T-cell (primary cell): ENCODE data around the gene AVPR1B. TPM values are rescaled to one million over a fixed set of nuclear protein-coding genes. Genes with fewer than 3 reads are reported as not detected.

Source experiments
- ATAC-seq, 4 experiments: fragments of 200-7000 bp in 3 of 4; fragments of 150-1000 bp in 1 of 4; cut with Tn5 transposase; replicated peaks in 1 of 4; 1 replicate in 3 of 4; 2 replicates in 1 of 4; pipeline ENCODE4 v1.10.0; 2021; ENCODE audit warnings: moderate library complexity in 3 of 4, mild to moderate bottlenecking in 2 of 4, moderate number of reproducible peaks in 1 of 4
- CTCF ChIA-PET, 2 donors: fragments of 300-600 bp; sonication (Branson Sonifier 250); formaldehyde crosslinking; loops; one replicate each; lab custom pipeline; 2022; ENCODE audit warnings: antibody characterized with exemption in 2 of 2; lab: Charles Lee
- POLR2A ChIA-PET, 2 donors: fragments of 300-600 bp; sonication (Branson Sonifier 250); formaldehyde crosslinking; loops; one replicate each; lab custom pipeline; 2022; ENCODE audit warnings: antibody characterized with exemption in 2 of 2; lab: Charles Lee
- DNase-seq, 35 experiments: peaks; one replicate each; pipeline versions ENCODE4 v3.0.0 to v3.0.0-alpha.2; 2013 to 2023
- H3K27ac ChIP-seq: one replicate; pipeline ENCODE4 v1.5.1; 2013; ENCODE audit warnings: low read length
- H3K27me3 ChIP-seq, 2 experiments: replicated peaks in 1 of 2; 1 replicate in 1 of 2; 2 replicates in 1 of 2; pipeline versions ENCODE4 v1.6.1 to v1.7.0; 2013; ENCODE audit warnings: low read length in 1 of 2, mixed read lengths in 1 of 2; ENCODE audit not compliant: control insufficient read depth in 2 of 2, insufficient read depth in 2 of 2; ENCODE audit errors: extremely low read depth in 1 of 2
- H3K36me3 ChIP-seq, 2 donors: 1 replicate in 1 of 2; 2 replicates in 1 of 2; pipeline versions ENCODE4 v1.6.1 to v1.7.0; 2013; ENCODE audit warnings: low read length in 1 of 2; ENCODE audit not compliant: control insufficient read depth in 2 of 2, insufficient read depth in 1 of 2; ENCODE audit errors: extremely low read depth in 1 of 2
- H3K4me1 ChIP-seq, 2 experiments: 1 replicate in 1 of 2; 2 replicates in 1 of 2; pipeline versions ENCODE4 v1.6.1 to v1.7.0; 2013; ENCODE audit warnings: low read length in 2 of 2, mixed read lengths in 1 of 2; ENCODE audit not compliant: insufficient read depth in 2 of 2, control insufficient read depth in 1 of 2; ENCODE audit errors: extremely low read depth in 1 of 2
- H3K4me3 ChIP-seq, 2 donors: 1 replicate in 1 of 2; 2 replicates in 1 of 2; pipeline versions ENCODE4 v1.5.1 to v1.7.0; 2013; ENCODE audit warnings: mild to moderate bottlenecking in 2 of 2, low read length in 1 of 2, moderate library complexity in 1 of 2; ENCODE audit not compliant: control insufficient read depth in 1 of 2; ENCODE audit errors: extremely low read depth in 1 of 2
- H3K9me3 ChIP-seq: 2 replicates; pipeline ENCODE4 v1.7.0; 2013
- H3K27ac Mint-ChIP-seq, 2 donors: one replicate each; pipeline ENCODE4 v1.8.0; 2020 to 2021; ENCODE audit warnings: mild to moderate bottlenecking in 2 of 2, mixed read lengths in 2 of 2
- H3K27me3 Mint-ChIP-seq, 2 donors: one replicate each; pipeline ENCODE4 v1.8.0; 2021 to 2022; ENCODE audit warnings: mixed read lengths in 2 of 2
- H3K36me3 Mint-ChIP-seq: one replicate; pipeline ENCODE4 v1.8.0; 2021; ENCODE audit warnings: mixed read lengths
- H3K4me1 Mint-ChIP-seq, 3 donors: one replicate each; pipeline ENCODE4 v1.8.0; 2020 to 2022; ENCODE audit warnings: mixed read lengths in 3 of 3, mild to moderate bottlenecking in 1 of 3
- H3K4me3 Mint-ChIP-seq, 3 donors: one replicate each; pipeline ENCODE4 v1.8.0; 2020 to 2022; ENCODE audit warnings: mild to moderate bottlenecking in 3 of 3, mixed read lengths in 3 of 3, moderate library complexity in 3 of 3
- H3K9me3 Mint-ChIP-seq, 3 donors: one replicate each; pipeline ENCODE4 v1.8.0; 2020 to 2022; ENCODE audit warnings: mixed read lengths in 3 of 3
- WGBS: methylation state at CpG from one replicate; pipeline ENCODE4 v1.1.5; 2013; ENCODE audit warnings: missing lambda C conversion rate; ENCODE audit not compliant: insufficient coverage; 5-methylcytosine and 5-hydroxymethylcytosine counted together
- total RNA-seq, 35 experiments: library from RNA in 6 of 35; stranded (reverse) in 6 of 35; fragments of 120-200 nt in 1 of 35; gene quantifications; one replicate each; pipeline versions ENCODE4 v1.2.1 to v1.2.4 and lab custom pipeline; 2013 to 2026

Gene AVPR1B
- total RNA-seq, 5 donors from 2014 or later (not counting 1 experiment from before 2014, with no cell fraction given), result 0.12 to 0.33 TPM; not detected in 3

- no peak overlapping the region for H3K4me3 Mint-ChIP-seq
- Histone ChIP-seq H3K27me3 (peaks cover 0 to 2% of the 10 kb centered on the region in 2 experiments), H3K27ac (no peak overlapping the region), H3K4me3 (no peak overlapping the region), H3K36me3 (no peaks in the 10 kb centered on the region), H3K9me3 (no peaks in the 10 kb centered on the region), H3K4me1 (no peaks in the 10 kb centered on the region)
- no peak overlapping the region for H3K27ac Mint-ChIP-seq
- peaks cover 3% of the 10 kb centered on the region for H3K36me3 Mint-ChIP-seq
- DNase-seq, result no peak
- CTCF ChIA-PET, result no interaction called here
- H3K4me1 Mint-ChIP-seq, result no peaks in the 10 kb centered on the region
- POLR2A ChIA-PET, result no interaction called here
- H3K27me3 Mint-ChIP-seq, result no peaks in the 10 kb centered on the region
- no peak for ATAC-seq
- H3K9me3 Mint-ChIP-seq, result peaks cover 0 to 6% (median 0%) of the 10 kb centered on the region in 3 donors
- WGBS, result no CpG with 5 or more reads among the region's 3 CpGs
These were observed 56.3 kb downstream of the AVPR1B start for GRCh38 chr1:206060844-206061243.

Other genes starting within 250 kb of the AVPR1B start
- gene SLC26A9, start 173.9 kb downstream of the AVPR1B start, total RNA-seq, result under 1 TPM in 1 of 5 donors, not detected in 4; 0.06 TPM
- under 1 TPM in 2 of 5 donors, not detected in 3; 0.15 to 0.22 TPM for gene RAB7B, start 114.0 kb downstream of the AVPR1B start, total RNA-seq
- gene CTSE, start 93.5 kb downstream of the AVPR1B start, total RNA-seq, result under 1 TPM in 2 of 5 donors, not detected in 3; 0.13 to 0.20 TPM
- gene RHEX, start 64.2 kb downstream of the AVPR1B start, total RNA-seq, result 1 to 10 TPM in 2 of 5 donors, under 1 TPM in 2, not detected in 1; 0.28 to 1.6 (median 1.2) TPM
- gene FAM72A, start 85.5 kb upstream of the AVPR1B start, total RNA-seq, result 1 to 10 TPM in 3 of 5 donors, under 1 TPM in 2; 0.30 to 1.7 (median 1.5) TPM
- gene SRGAP2, start 86.2 kb upstream of the AVPR1B start, total RNA-seq, result 10 to 100 TPM; 26.1 to 37.0 (median 32.9) TPM